Pericardium fibroblast (primary cell): Measurements from ENCODE around the gene ZNF90. TPM values are rescaled to one million over a fixed set of nuclear protein-coding genes. Genes with fewer than 3 reads are reported as not detected.

Experiments used
- total RNA-seq: library from RNA; depleted of rRNA; stranded (reverse); fragments of >200 nt; gene quantifications from 2 replicates; pipeline ENCODE4 v1.2.3, GENCODE V29; 2015

Gene ZNF90
- total RNA-seq, result 0.70 and 1.1 TPM in 2 replicates

GRCh38 chr19:20077791-20078463, at the start of gene ZNF90:
TSS of gene ZNF90 (plus strand) at chr19:20078000. CDS start at chr19:20078133, 133 bp downstream.

GRCh38 chr19:20039203-20039723, 38.5 kb upstream of the ZNF90 start, which contains the start of gene ZNF682:
TSS of gene ZNF682 (minus strand) at chr19:20039505. CDS start at chr19:20039345, 160 bp downstream.

DNA sequence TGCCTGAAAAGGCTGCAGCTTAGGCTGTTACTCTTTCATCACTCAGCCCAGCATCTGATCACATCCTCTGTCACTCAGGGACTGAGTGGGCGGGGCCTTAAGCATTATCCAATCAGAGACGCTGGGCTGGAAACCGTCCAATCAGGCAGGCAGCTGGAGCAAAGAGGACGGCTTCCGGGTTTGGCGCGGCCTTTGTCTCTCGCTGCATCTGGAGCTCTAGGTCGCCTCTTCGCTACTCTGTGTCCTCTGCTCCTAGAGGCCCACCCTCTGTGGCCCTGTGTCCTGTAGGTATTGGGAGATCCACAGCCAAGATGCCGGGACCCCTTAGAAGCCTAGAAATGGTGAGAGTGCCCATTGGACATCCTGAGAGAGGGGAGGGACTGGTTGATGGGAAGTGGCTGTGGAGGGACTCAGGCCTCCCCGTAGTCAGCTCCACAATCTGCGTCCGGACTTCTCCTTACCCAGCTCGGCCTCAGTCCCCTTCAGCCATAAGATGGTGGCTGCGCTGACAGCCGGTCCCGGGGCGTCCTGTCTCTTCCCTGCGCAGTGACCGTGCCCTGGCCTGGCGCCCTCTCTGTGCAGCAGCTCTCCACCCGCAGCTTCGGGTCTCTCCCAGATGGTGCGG, 89.3 kb downstream of the ZNF90 start, which contains the start of gene ZNF486:
Gene ZNF486, plus strand, starts transcription at position 195 of the 625 bp plus-strand sequence. Its CDS starts 117 bp downstream, at position 312.

Other genes starting within 250 kb of the ZNF90 start
- 3.0 and 3.4 TPM in 2 replicates for gene ZNF253, start 212.1 kb upstream of the ZNF90 start, total RNA-seq
- 2.4 and 5.0 TPM in 2 replicates for gene ZNF93, start 177.1 kb upstream of the ZNF90 start, total RNA-seq
- 0.35 and 3.4 TPM in 2 replicates for gene ZNF682, start 38.5 kb upstream of the ZNF90 start, total RNA-seq
- 3.2 and 4.0 TPM in 2 replicates for gene ZNF486, start 89.2 kb downstream of the ZNF90 start, total RNA-seq